Breast epithelium (tissue), 3 donors: ENCODE data around the gene NLK.

Experiments used
- CTCF ChIP-seq, 3 donors: fragments of 450-650 bp; IDR thresholded peaks; one replicate each; pipeline ENCODE4 v1.5.1; 2016 to 2017; ENCODE audit warnings: antibody characterized with exemption in 3 of 3, mild to moderate bottlenecking in 3 of 3, moderate library complexity in 3 of 3
- POLR2A ChIP-seq: fragments of 450-650 bp; IDR thresholded peaks from one replicate; pipeline ENCODE4 v1.6.1; 2016; ENCODE audit warnings: antibody characterized with exemption, mild to moderate bottlenecking, moderate library complexity

GRCh38 chr17:28159004-28159403 is 116.5 kb downstream of the NLK start:
- TF ChIP-seq CTCF (IDR thresholded peaks at IDR 0.05) = no peak
- no peak for TF ChIP-seq POLR2A
